ENCODE data around the gene SULT1B1.
"Not testable (repeated sequence)": the region's sequence is repeated elsewhere in the genome, so short reads cannot be mapped to it uniquely, and the experiment has no call there.

Gene SULT1B1

GRCh38 chr4:69760455-69760854, at the start of gene SULT1B1:
SULT1B1 (minus strand) TSS chr4:69760620; CDS start chr4:69755217, 5,403 bp downstream.
- DNase-seq: no peak

- no peak for DNase-seq
Measured at GRCh38 chr4:69800599-69800998, 40.2 kb upstream of the SULT1B1 start.

- no peak for DNase-seq
Measured at GRCh38 chr4:69799337-69799736, 38.9 kb upstream of the SULT1B1 start.

GRCh38 chr4:69793732-69794131, 33.3 kb upstream of the SULT1B1 start:
- DNase-seq: no peak

- no peak for DNase-seq
Measured at GRCh38 chr4:69787879-69788278, 27.5 kb upstream of the SULT1B1 start.

- no peak for DNase-seq
Measured at GRCh38 chr4:69786547-69786946, 26.1 kb upstream of the SULT1B1 start.

GRCh38 chr4:69785211-69785831, 24.9 kb upstream of the SULT1B1 start:
- DNase-seq: no peak

GRCh38 chr4:69782651-69783310, 22.4 kb upstream of the SULT1B1 start:
- DNase-seq: no peak

- no peak for DNase-seq
Measured at GRCh38 chr4:69781458-69782418, 21.3 kb upstream of the SULT1B1 start.

- DNase-seq: no peak
Measured at GRCh38 chr4:69780141-69780540, 19.7 kb upstream of the SULT1B1 start.

- no peak for DNase-seq
Measured at GRCh38 chr4:69776696-69777095, 16.3 kb upstream of the SULT1B1 start.

- no peak for DNase-seq
Measured at GRCh38 chr4:69775321-69775867, 15.0 kb upstream of the SULT1B1 start.

GRCh38 chr4:69773484-69773883, 13.1 kb upstream of the SULT1B1 start:
- no peak for DNase-seq

- DNase-seq: not testable (repeated sequence)
Measured at GRCh38 chr4:69768554-69768953, 8.1 kb upstream of the SULT1B1 start.

GRCh38 chr4:69765751-69766150, 5.3 kb upstream of the SULT1B1 start:
- no peak for DNase-seq

- no peak for DNase-seq
Measured at GRCh38 chr4:69764311-69764710, 3.9 kb upstream of the SULT1B1 start.

GRCh38 chr4:69763233-69763632, 2.8 kb upstream of the SULT1B1 start:
- no peak for DNase-seq

- DNase-seq: no peak
Measured at GRCh38 chr4:69759189-69759604, 1.2 kb downstream of the SULT1B1 start.

- DNase-seq: no peak
Measured at GRCh38 chr4:69757464-69757863, 3.0 kb downstream of the SULT1B1 start.

- DNase-seq: no peak
Measured at GRCh38 chr4:69754926-69755580, 5.4 kb downstream of the SULT1B1 start.

- DNase-seq: no peak
Measured at GRCh38 chr4:69753686-69754085, 6.7 kb downstream of the SULT1B1 start.

- DNase-seq: no peak
Measured at GRCh38 chr4:69750346-69750745, 10.1 kb downstream of the SULT1B1 start.

GRCh38 chr4:69749771-69750170, 10.6 kb downstream of the SULT1B1 start:
- no peak for DNase-seq

Measured in retina (tissue), 1 donor.